Sigmoid colon (tissue), 7 donors: ENCODE measurements around the gene CDC42BPB. TPM values are rescaled to one million over a fixed set of nuclear protein-coding genes. Genes with fewer than 3 reads are reported as not detected.

Experiments used
- DNase-seq: peaks from one replicate; pipeline ENCODE4 v3.0.0-alpha.2; 2019
- H3K27ac ChIP-seq, 4 donors: fragments of 200-600 bp; sonication (generic); one replicate each; pipeline ENCODE4 v1.5.1; 2016 to 2019; ENCODE audit warnings: mild to moderate bottlenecking in 1 of 4
- H3K27me3 ChIP-seq, 3 donors: fragments of 200-600 bp; sonication (generic); one replicate each; pipeline ENCODE4 v1.5.1; 2019; ENCODE audit warnings: mild to moderate bottlenecking in 1 of 3
- H3K36me3 ChIP-seq, 4 donors: fragments of 200-600 bp; sonication (generic); one replicate each; pipeline ENCODE4 v1.5.1; 2016 to 2019
- H3K4me1 ChIP-seq, 4 donors: fragments of 200-600 bp; sonication (generic); one replicate each; pipeline ENCODE4 v1.5.1; 2017 to 2019
- H3K4me3 ChIP-seq, 4 donors: fragments of 200-600 bp; sonication (generic); one replicate each; pipeline ENCODE4 v1.5.1; 2017 to 2019; ENCODE audit warnings: mild to moderate bottlenecking in 2 of 4, moderate library complexity in 1 of 4
- H3K9me3 ChIP-seq, 4 donors: fragments of 200-600 bp in 3 of 4; sonication (generic) in 3 of 4; one replicate each; pipeline versions ENCODE4 v1.5.1 to v1.6.1; 2013 to 2019
- EP300 ChIP-seq, 4 donors: sonication (generic); formaldehyde crosslinking; IDR thresholded peaks; one replicate each; pipeline ENCODE4 v1.6.1; 2017; ENCODE audit warnings: antibody characterized with exemption in 4 of 4
- POLR2A ChIP-seq, 2 donors: fragments of 450-650 bp; IDR thresholded peaks; one replicate each; pipeline ENCODE4 v1.6.1; 2016; ENCODE audit warnings: antibody characterized with exemption in 2 of 2, mild to moderate bottlenecking in 2 of 2, moderate library complexity in 2 of 2
- POLR2AphosphoS5 ChIP-seq, 4 donors: sonication (generic); formaldehyde crosslinking; IDR thresholded peaks; one replicate each; pipeline ENCODE4 v1.6.1; 2017; ENCODE audit warnings: antibody characterized with exemption in 4 of 4
- WGBS, 2 donors: extraction: QIAGEN DNeasy Blood & Tissue Kit; methylation state at CpG; one replicate each; pipeline ENCODE4 v1.1.7; 2013; 5-methylcytosine and 5-hydroxymethylcytosine counted together
- intact Hi-C: fragments of 100-400 bp; cut with DNase I; formaldehyde crosslinking; loops from one replicate; pipeline ENCODE4 v1.15.1; 2023
- polyA plus RNA-seq, 3 donors: library from polyadenylated mRNA; stranded (reverse); fragments of 200-250 nt; gene quantifications; one replicate each; pipeline ENCODE4 v1.2.3, GENCODE V29; 2013
- total RNA-seq, 4 donors: library from RNA; depleted of rRNA; stranded (reverse); fragments of >200 nt; gene quantifications; one replicate each; pipeline ENCODE4 v1.1.0, GENCODE V29; 2016
- TF ChIP-seq, protein P1 (sequence below), 4 experiments: fragments of 450-650 bp in 3 of 4; fragments of 200-600 bp in 1 of 4; IDR thresholded peaks; one replicate each; pipeline ENCODE4 v1.5.1; 2016 to 2019; ENCODE audit warnings: antibody characterized with exemption in 4 of 4, mild to moderate bottlenecking in 3 of 4, moderate library complexity in 2 of 4
- donor health status: healthy with polysubstance abuse.
- donor health status: Bipolar disorder and iron deficiency.
- donor health status: healthy.

CDC42BPB gene
- total and polyA plus RNA-seq, 7 donors, result 18.0 to 82.3 (median 58.5) TPM

DNA sequence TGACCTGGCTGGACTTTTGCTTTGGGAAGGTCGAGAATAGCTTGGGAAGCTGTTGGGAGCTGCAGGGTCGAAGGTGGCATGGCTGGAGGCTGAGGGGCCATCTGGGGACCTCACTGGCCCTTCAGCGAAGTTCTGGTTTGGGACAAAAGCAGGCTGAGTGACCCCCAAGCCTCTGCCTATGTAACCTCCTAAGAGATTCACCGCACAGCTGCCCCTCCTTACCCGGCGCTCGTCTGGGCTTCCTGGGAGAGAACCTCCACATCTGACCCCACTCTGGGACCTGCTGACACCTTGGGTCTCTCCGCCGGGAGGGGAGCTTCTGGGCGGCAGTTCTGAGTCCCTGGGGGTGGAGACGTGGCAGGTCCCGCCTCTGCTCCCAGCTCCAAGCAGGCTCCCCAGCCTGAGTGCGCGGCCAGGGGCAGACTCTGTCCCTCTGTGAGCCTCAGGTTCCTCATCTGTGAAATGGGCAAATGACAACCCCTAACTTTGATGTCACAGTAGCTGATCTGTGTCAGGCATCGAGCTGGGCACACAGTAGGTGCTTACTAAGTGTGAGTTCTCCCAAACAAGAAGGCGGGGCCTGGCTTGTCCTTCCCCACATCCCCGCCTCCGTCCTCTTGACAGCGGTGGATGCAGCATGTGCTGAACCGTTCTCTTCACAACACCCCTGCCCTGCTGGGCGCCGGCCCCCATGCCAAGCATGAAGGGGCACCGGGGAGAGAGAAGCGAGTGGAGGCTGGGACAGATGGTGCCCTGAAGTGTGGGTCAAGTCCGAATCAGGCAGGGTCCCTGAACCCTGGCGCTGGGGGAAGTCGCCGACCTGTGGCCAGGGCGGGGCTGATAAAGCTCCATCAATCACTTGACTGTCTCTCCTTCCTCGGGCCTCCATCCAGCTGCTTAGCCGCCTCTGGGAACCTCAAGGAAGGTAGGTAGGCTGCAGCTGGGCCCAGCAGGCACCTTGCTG is 40.9 kb upstream of the CDC42BPB start:
- Histone ChIP-seq H3K27ac (no peak overlapping the region), H3K36me3 (no peaks in the 10 kb centered on the region), H3K4me3 (no peak overlapping the region), H3K27me3 (peaks cover 18 to 32% (median 20%) of the 10 kb centered on the region in 3 donors), H3K4me1 (peaks cover 0 to 14% (median 9%) of the 10 kb centered on the region in 4 donors), H3K9me3 (no peaks in the 10 kb centered on the region)
- DNase-seq, result no peak
- 72 to 78% methylated on average over 31 of the region's 31 CpGs for WGBS, 2 donors
- TF ChIP-seq, protein P1, sequence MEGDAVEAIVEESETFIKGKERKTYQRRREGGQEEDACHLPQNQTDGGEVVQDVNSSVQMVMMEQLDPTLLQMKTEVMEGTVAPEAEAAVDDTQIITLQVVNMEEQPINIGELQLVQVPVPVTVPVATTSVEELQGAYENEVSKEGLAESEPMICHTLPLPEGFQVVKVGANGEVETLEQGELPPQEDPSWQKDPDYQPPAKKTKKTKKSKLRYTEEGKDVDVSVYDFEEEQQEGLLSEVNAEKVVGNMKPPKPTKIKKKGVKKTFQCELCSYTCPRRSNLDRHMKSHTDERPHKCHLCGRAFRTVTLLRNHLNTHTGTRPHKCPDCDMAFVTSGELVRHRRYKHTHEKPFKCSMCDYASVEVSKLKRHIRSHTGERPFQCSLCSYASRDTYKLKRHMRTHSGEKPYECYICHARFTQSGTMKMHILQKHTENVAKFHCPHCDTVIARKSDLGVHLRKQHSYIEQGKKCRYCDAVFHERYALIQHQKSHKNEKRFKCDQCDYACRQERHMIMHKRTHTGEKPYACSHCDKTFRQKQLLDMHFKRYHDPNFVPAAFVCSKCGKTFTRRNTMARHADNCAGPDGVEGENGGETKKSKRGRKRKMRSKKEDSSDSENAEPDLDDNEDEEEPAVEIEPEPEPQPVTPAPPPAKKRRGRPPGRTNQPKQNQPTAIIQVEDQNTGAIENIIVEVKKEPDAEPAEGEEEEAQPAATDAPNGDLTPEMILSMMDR (IDR thresholded peaks at IDR 0.05), result no peak
- no peak for TF ChIP-seq POLR2AphosphoS5 (IDR thresholded peaks at IDR 0.05)
- TF ChIP-seq POLR2A (IDR thresholded peaks at IDR 0.05), result no peak
- no peak for TF ChIP-seq EP300 (IDR thresholded peaks at IDR 0.05)
- intact Hi-C loops, result no loop called here

DNA sequence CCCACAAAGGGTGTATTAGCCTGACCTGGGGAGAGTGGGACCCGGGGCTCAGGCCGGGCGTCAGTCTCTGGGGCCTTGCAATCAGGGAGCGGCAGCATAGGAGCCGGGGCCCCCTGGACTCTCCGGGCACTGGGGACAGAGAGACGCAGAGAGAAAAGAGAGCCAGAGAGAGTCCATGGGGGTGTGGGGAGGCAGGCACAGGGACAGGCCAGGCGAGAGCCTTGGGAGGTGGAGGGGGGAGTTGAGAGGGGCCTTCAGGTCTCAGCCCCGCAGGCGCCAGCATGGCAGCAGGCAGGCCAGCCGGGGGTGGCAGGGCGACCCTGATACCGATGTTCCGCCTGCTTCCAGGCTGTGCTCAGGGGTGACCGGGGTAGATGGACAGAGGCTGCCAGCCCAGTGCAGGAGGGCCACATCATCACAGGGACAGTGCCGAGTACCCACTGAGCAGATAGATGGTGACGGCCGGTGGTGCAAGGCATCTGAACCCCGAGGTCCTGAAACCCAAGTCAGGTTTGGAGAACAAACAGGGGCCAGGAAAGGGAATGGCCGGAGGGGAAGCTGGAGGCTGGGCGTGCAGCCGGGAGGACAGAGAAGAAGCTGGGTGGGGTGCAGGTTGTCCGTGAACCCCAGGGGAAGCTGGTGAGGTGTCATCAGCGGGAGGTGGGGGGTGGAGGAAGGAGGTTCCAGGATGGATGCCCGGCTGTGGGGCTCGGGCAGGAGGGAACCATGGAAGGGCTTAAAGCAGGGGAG is 40.1 kb upstream of the CDC42BPB start:
- no peaks in the 10 kb centered on the region for H3K9me3 ChIP-seq
- H3K4me3 ChIP-seq, result no peak overlapping the region
- peaks cover 11 to 23% (median 11%) of the 10 kb centered on the region in 3 donors for H3K27me3 ChIP-seq
- no peak overlapping the region for H3K27ac ChIP-seq
- DNase-seq, result no peak
- no peaks in the 10 kb centered on the region for H3K36me3 ChIP-seq
- TF ChIP-seq, protein P1 (IDR thresholded peaks at IDR 0.05), result no peak
- TF ChIP-seq POLR2A (IDR thresholded peaks at IDR 0.05) (no peak), POLR2AphosphoS5 (IDR thresholded peaks at IDR 0.05) (no peak), EP300 (IDR thresholded peaks at IDR 0.05) (no peak)
- H3K4me1 ChIP-seq, result peaks cover 0 to 6% (median 5%) of the 10 kb centered on the region in 4 donors
- intact Hi-C loops, result no loop called here
- 90 to 92% methylated on average over 26 of the region's 26 CpGs for WGBS, 2 donors

DNA sequence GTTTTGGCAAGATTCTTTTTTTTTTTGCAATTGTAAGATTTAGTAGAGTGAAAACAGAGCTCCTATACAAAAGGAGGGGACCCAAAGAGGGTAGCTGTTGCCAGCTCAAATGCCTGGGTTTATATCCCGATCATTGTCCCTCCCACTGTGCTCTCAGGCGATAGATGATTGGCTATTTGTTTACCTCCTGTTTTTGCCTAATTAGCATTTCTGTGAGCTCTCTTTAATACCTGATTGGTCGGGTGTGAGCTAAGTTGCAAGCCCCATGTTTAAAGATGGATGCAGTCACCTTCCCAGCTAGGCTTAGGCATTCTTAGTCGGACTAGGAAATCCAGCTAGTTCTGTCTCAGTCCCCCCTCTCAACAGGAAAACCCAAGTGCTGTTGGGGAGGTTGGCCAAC is 39.0 kb upstream of the CDC42BPB start:
- Histone ChIP-seq H3K36me3 (no peaks in the 10 kb centered on the region), H3K9me3 (no peaks in the 10 kb centered on the region), H3K4me1 (peaks cover 0 to 5% (median 5%) of the 10 kb centered on the region in 4 donors), H3K4me3 (no peak overlapping the region), H3K27me3 (peaks cover under 1 to 13% (median under 1%) of the 10 kb centered on the region in 3 donors), H3K27ac (no peak overlapping the region)
- 86 to 90% methylated on average over 4 of the region's 4 CpGs for WGBS, 2 donors
- DNase-seq, result no peak
- intact Hi-C loops, result no loop called here
- no peak for TF ChIP-seq POLR2A (IDR thresholded peaks at IDR 0.05)
- TF ChIP-seq, protein P1 (IDR thresholded peaks at IDR 0.05), result no peak
- no peak for TF ChIP-seq EP300 (IDR thresholded peaks at IDR 0.05)
- TF ChIP-seq POLR2AphosphoS5 (IDR thresholded peaks at IDR 0.05), result no peak

DNA sequence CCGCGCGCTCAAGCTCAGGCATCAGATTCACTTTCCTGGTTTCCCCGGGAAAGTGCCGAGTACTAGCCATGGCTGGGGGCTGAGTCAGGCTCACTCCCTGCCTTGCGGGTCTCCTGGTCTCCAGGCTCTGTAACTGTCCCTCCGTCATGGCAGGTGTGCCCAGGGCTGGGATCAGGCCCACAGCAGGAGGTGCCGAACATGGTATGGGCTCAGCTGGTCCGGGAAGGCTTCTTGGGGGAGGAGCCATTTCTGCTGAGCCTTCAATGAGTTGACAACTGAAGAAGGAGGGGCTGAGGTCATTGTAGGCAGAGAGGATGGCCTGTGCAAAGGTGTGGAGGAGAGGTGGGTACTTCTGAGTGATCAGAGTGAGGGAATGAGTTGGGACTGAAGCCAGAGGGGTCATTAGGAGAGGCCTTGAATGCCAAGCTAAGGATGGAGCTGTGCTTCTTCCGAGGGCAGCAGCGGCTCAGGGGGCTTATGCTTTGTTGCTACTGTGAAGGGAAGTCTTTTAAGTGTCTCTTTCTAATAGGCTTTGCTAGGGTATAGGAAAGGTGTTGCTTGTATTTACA is 37.9 kb upstream of the CDC42BPB start:
- TF ChIP-seq EP300 (IDR thresholded peaks at IDR 0.05) (no peak), POLR2AphosphoS5 (IDR thresholded peaks at IDR 0.05) (no peak), POLR2A (IDR thresholded peaks at IDR 0.05) (no peak)
- TF ChIP-seq, protein P1 (IDR thresholded peaks at IDR 0.05), result no peak
- Histone ChIP-seq H3K27me3 (peaks cover 0 to 9% (median 0%) of the 10 kb centered on the region in 3 donors), H3K9me3 (no peaks in the 10 kb centered on the region), H3K27ac (peak overlapping the region in 3 of 4 donors; percentile 48 to 66 (median 49)), H3K4me1 (peaks cover 0 to 11% (median 10%) of the 10 kb centered on the region in 4 donors), H3K4me3 (no peak overlapping the region), H3K36me3 (no peaks in the 10 kb centered on the region)
- no peak for DNase-seq
- intact Hi-C loops, result no loop called here
- 25 to 66% methylated on average over 11 of the region's 11 CpGs for WGBS, 2 donors
